ENCODE results near the gene AMZ1.

AMZ1 gene

GRCh38 chr7:2645274-2645868 lies 42.6 kb upstream of the AMZ1 start:
- Histone ChIP-seq H3K27ac (ENCODE audit: low read length) (no peak overlapping the region), H2AFZ (ENCODE audit: low read depth, low read length) (no peak overlapping the region), H3K4me1 (ENCODE audit: low read length) (peaks cover 23% of the 10 kb centered on the region), H4K20me1 (ENCODE audit: insufficient read depth, low read length) (no peaks in the 10 kb centered on the region), H3K4me3 (ENCODE audit: low read length) (peak overlapping the region; percentile 44; the same call in 1 of the 2 replicates), H3K9me3 (ENCODE audit: insufficient read depth, low read length) (no peaks in the 10 kb centered on the region), H3K36me3 (replicated peaks; ENCODE audit: low read depth, low read length) (no peaks in the 10 kb centered on the region), H3K9ac (ENCODE audit: low read length) (no peak overlapping the region), H3K27me3 (ENCODE audit: low read depth, low read length) (no peaks in the 10 kb centered on the region), H3K4me2 (ENCODE audit: low read length) (peak overlapping the region; percentile 60), H3K79me2 (ENCODE audit: low read length) (no peaks in the 10 kb centered on the region)
- TF ChIP-seq CTCF (IDR thresholded peaks at IDR 0.05; ENCODE audit: low read depth, low read length) (no peak), EZH2phosphoT487 (IDR thresholded peaks at IDR 0.05; ENCODE audit: low read depth) (no peak)

GRCh38 chr7:2646336-2646679 lies 41.7 kb upstream of the AMZ1 start:
- Histone ChIP-seq H3K4me2 (ENCODE audit: low read length) (no peak overlapping the region), H3K9ac (ENCODE audit: low read length) (no peak overlapping the region)
- TF ChIP-seq EZH2phosphoT487 (IDR thresholded peaks at IDR 0.05; ENCODE audit: low read depth) (no peak), CTCF (IDR thresholded peaks at IDR 0.05; ENCODE audit: low read depth, low read length) (no peak)

GRCh38 chr7:2646680-2647571 lies 41.1 kb upstream of the AMZ1 start:
- H3K4me2 ChIP-seq (ENCODE audit: low read length), result no peak overlapping the region
- no peak for TF ChIP-seq EZH2phosphoT487 (IDR thresholded peaks at IDR 0.05; ENCODE audit: low read depth)
- no peak for TF ChIP-seq CTCF (IDR thresholded peaks at IDR 0.05; ENCODE audit: low read depth, low read length)
- no peak overlapping the region for H3K9ac ChIP-seq (ENCODE audit: low read length)
- H2AFZ ChIP-seq (ENCODE audit: low read depth, low read length), result no peak overlapping the region
- H3K9me3 ChIP-seq (ENCODE audit: insufficient read depth, low read length), result no peaks in the 10 kb centered on the region
- H3K4me1 ChIP-seq (ENCODE audit: low read length), result peaks cover 11% of the 10 kb centered on the region
- H3K27ac ChIP-seq (ENCODE audit: low read length), result no peak overlapping the region
- no peaks in the 10 kb centered on the region for H4K20me1 ChIP-seq (ENCODE audit: insufficient read depth, low read length)
- no peaks in the 10 kb centered on the region for H3K79me2 ChIP-seq (ENCODE audit: low read length)
- no peaks in the 10 kb centered on the region for H3K27me3 ChIP-seq (ENCODE audit: low read depth, low read length)
- H3K36me3 ChIP-seq (replicated peaks; ENCODE audit: low read depth, low read length), result no peaks in the 10 kb centered on the region
- H3K4me3 ChIP-seq (ENCODE audit: low read length), result no peak overlapping the region

More at GRCh38 chr7:2646336-2646679, 41.7 kb upstream of the AMZ1 start:
- no peaks in the 10 kb centered on the region for H3K79me2 ChIP-seq (ENCODE audit: low read length)
- H3K4me3 ChIP-seq (ENCODE audit: low read length), result no peak overlapping the region
- no peaks in the 10 kb centered on the region for H3K9me3 ChIP-seq (ENCODE audit: insufficient read depth, low read length)
- no peak overlapping the region for H3K27ac ChIP-seq (ENCODE audit: low read length)
- H3K36me3 ChIP-seq (replicated peaks; ENCODE audit: low read depth, low read length), result no peaks in the 10 kb centered on the region
- H2AFZ ChIP-seq (ENCODE audit: low read depth, low read length), result no peak overlapping the region
- no peaks in the 10 kb centered on the region for H3K27me3 ChIP-seq (ENCODE audit: low read depth, low read length)
- no peaks in the 10 kb centered on the region for H4K20me1 ChIP-seq (ENCODE audit: insufficient read depth, low read length)
- H3K4me1 ChIP-seq (ENCODE audit: low read length), result peaks cover 17% of the 10 kb centered on the region

GRCh38 chr7:2647594-2648172 lies 40.3 kb upstream of the AMZ1 start:
- no peaks in the 10 kb centered on the region for H3K27me3 ChIP-seq (ENCODE audit: low read depth, low read length)
- no peaks in the 10 kb centered on the region for H3K79me2 ChIP-seq (ENCODE audit: low read length)
- no peak overlapping the region for H2AFZ ChIP-seq (ENCODE audit: low read depth, low read length)
- no peak overlapping the region for H3K4me2 ChIP-seq (ENCODE audit: low read length)
- H3K27ac ChIP-seq (ENCODE audit: low read length), result no peak overlapping the region
- no peak overlapping the region for H3K4me3 ChIP-seq (ENCODE audit: low read length)
- H3K4me1 ChIP-seq (ENCODE audit: low read length), result peaks cover 11% of the 10 kb centered on the region
- TF ChIP-seq EZH2phosphoT487 (IDR thresholded peaks at IDR 0.05; ENCODE audit: low read depth) (no peak), CTCF (IDR thresholded peaks at IDR 0.05; ENCODE audit: low read depth, low read length) (no peak)
- H3K9ac ChIP-seq (ENCODE audit: low read length), result no peak overlapping the region
- no peaks in the 10 kb centered on the region for H3K36me3 ChIP-seq (replicated peaks; ENCODE audit: low read depth, low read length)
- no peaks in the 10 kb centered on the region for H3K9me3 ChIP-seq (ENCODE audit: insufficient read depth, low read length)
- H4K20me1 ChIP-seq (ENCODE audit: insufficient read depth, low read length), result no peaks in the 10 kb centered on the region
